ENCODE measurements around the gene MAPRE3. TPM values are rescaled to one million over a fixed set of nuclear protein-coding genes. Genes with fewer than 3 reads are reported as not detected.

Gene MAPRE3
- total RNA-seq, 1 donor from 2014 or later: 27.1 TPM

GRCh38 chr2:27016801-27017325 lies 46.4 kb downstream of the MAPRE3 start:
- Histone ChIP-seq H3K27ac (no peak overlapping the region), H3K27me3 (ENCODE audit: low read depth) (no peaks in the 10 kb centered on the region), H3K4me3 (no peak overlapping the region), H3K36me3 (no peaks in the 10 kb centered on the region), H3K4me1 (peaks cover 13% of the 10 kb centered on the region), H3K9me3 (no peaks in the 10 kb centered on the region)
- intact Hi-C loops (cut with DNase I): loop anchor here (5.0 kb wide), 1 partner anchor 55 kb away; no protein-coding TSS in a partner anchor
- DNase-seq (peak; percentile 56), ATAC-seq (peak; percentile 60 to 76)
- TF ChIP-seq, protein P1, sequence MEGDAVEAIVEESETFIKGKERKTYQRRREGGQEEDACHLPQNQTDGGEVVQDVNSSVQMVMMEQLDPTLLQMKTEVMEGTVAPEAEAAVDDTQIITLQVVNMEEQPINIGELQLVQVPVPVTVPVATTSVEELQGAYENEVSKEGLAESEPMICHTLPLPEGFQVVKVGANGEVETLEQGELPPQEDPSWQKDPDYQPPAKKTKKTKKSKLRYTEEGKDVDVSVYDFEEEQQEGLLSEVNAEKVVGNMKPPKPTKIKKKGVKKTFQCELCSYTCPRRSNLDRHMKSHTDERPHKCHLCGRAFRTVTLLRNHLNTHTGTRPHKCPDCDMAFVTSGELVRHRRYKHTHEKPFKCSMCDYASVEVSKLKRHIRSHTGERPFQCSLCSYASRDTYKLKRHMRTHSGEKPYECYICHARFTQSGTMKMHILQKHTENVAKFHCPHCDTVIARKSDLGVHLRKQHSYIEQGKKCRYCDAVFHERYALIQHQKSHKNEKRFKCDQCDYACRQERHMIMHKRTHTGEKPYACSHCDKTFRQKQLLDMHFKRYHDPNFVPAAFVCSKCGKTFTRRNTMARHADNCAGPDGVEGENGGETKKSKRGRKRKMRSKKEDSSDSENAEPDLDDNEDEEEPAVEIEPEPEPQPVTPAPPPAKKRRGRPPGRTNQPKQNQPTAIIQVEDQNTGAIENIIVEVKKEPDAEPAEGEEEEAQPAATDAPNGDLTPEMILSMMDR (IDR thresholded peaks at IDR 0.05): peak; percentile 67

DNA sequence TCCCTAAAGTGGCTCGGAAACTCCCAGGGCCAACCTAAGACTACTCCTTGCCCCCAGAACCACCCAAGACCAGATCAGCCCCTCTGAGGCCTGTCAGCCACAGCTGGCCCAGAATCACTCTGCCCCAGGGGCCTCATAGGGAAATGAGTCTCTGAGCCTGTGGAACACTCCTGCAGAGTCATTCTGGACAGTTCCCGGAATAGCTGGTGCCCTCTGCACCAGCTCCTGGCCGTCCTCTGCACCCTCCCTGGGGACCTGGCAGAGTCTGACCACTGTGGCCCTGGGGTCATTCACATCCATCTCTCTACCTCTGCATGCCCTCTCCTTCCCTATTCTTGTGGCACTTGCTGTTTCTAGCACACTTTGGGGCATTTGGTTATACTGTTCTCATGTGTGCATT lies 47.7 kb downstream of the MAPRE3 start:
- no peak for ATAC-seq
- intact Hi-C loops (cut with DNase I): loop anchor here (5.0 kb wide), 1 partner anchor 56 kb away; no protein-coding TSS in a partner anchor
- no peaks in the 10 kb centered on the region for H3K9me3 ChIP-seq
- no peak overlapping the region for H3K4me3 ChIP-seq
- H3K27ac ChIP-seq: no peak overlapping the region
- TF ChIP-seq, protein P1 (IDR thresholded peaks at IDR 0.05): no peak
- H3K4me1 ChIP-seq: peaks cover 13% of the 10 kb centered on the region
- no peak for DNase-seq
- H3K27me3 ChIP-seq (ENCODE audit: low read depth): no peaks in the 10 kb centered on the region
- peaks cover 10% of the 10 kb centered on the region for H3K36me3 ChIP-seq

DNA sequence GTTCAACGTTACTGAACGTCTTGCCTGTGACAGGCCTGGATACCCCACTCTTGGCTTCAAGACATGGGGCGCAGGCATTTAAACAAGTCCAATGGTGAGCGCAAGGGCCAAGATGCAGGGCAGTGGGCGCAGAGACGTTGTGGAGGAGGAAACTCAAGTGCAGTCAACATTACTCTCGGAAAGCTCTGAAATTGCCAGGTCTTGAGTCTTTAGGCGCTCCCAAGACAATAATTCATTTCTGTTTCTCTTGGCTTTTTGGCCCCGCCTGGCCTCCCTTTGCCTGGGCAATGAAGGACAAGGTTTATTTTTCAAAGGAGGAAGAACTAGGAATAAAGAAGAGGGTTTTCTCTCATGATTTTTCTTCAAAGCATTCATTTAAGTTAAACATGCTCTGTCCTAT lies 49.0 kb downstream of the MAPRE3 start:
- Histone ChIP-seq H3K4me1 (peaks cover 13% of the 10 kb centered on the region), H3K4me3 (no peak overlapping the region), H3K9me3 (no peaks in the 10 kb centered on the region), H3K36me3 (peaks cover 22% of the 10 kb centered on the region), H3K27me3 (ENCODE audit: low read depth) (no peaks in the 10 kb centered on the region), H3K27ac (no peak overlapping the region)
- no peak for DNase-seq
- no peak for ATAC-seq
- intact Hi-C loops (cut with DNase I): loop anchor here (5.0 kb wide), 1 partner anchor 57 kb away; no protein-coding TSS in a partner anchor
- TF ChIP-seq, protein P1 (IDR thresholded peaks at IDR 0.05): no peak

- ATAC-seq: no peak
- H3K4me3 ChIP-seq: no peak overlapping the region
- intact Hi-C loops (cut with DNase I): loop anchor here (5.0 kb wide), 1 partner anchor 58 kb away; no protein-coding TSS in a partner anchor
- H3K9me3 ChIP-seq: no peaks in the 10 kb centered on the region
- H3K27me3 ChIP-seq (ENCODE audit: low read depth): no peaks in the 10 kb centered on the region
- peaks cover 25% of the 10 kb centered on the region for H3K36me3 ChIP-seq
- TF ChIP-seq, protein P1 (IDR thresholded peaks at IDR 0.05): no peak
- no peak overlapping the region for H3K27ac ChIP-seq
- DNase-seq: no peak
- peaks cover 10% of the 10 kb centered on the region for H3K4me1 ChIP-seq
Measured at GRCh38 chr2:27019931-27020855, 49.8 kb downstream of the MAPRE3 start.

GRCh38 chr2:27021253-27022049 lies 51.0 kb downstream of the MAPRE3 start:
- Histone ChIP-seq H3K9me3 (no peaks in the 10 kb centered on the region), H3K27ac (no peak overlapping the region), H3K36me3 (peaks cover 38% of the 10 kb centered on the region), H3K4me1 (no peaks in the 10 kb centered on the region), H3K27me3 (ENCODE audit: low read depth) (no peaks in the 10 kb centered on the region), H3K4me3 (no peak overlapping the region)
- ATAC-seq (no peak), DNase-seq (no peak)
- intact Hi-C loops (cut with DNase I): no loop called here
- TF ChIP-seq, protein P1 (IDR thresholded peaks at IDR 0.05): no peak

All from lower lobe of right lung (tissue), 2 donors.